B cell (primary cell): ENCODE data around the gene CHIT1. TPM values are rescaled to one million over a fixed set of nuclear protein-coding genes. Genes with fewer than 3 reads are reported as not detected.

ENCODE experiments used
- ATAC-seq: fragments of 200-7000 bp; cut with Tn5 transposase; one replicate; pipeline ENCODE4 v1.10.0; 2021; ENCODE audit warnings: low read depth, mild to moderate bottlenecking, moderate number of reproducible peaks, moderate library complexity
- CTCF ChIA-PET: fragments of 350-600 bp; sonication (Branson Sonifier 250); formaldehyde crosslinking; loops from one replicate; lab custom pipeline; 2021; ENCODE audit warnings: antibody characterized with exemption, inconsistent platforms; lab: Charles Lee
- POLR2A ChIA-PET: fragments of 350-600 bp; sonication (Branson Sonifier 250); formaldehyde crosslinking; loops from one replicate; lab custom pipeline; 2021; ENCODE audit warnings: antibody characterized with exemption; lab: Charles Lee
- DNase-seq: peaks from one replicate; pipeline ENCODE4 v3.0.0; 2013
- H2AFZ ChIP-seq: 2 replicates; pipeline ENCODE4 v1.6.1; 2012; ENCODE audit warnings: mild to moderate bottlenecking, low read depth, low read length; ENCODE audit not compliant: insufficient read depth, poor library complexity, severe bottlenecking
- H3K27ac ChIP-seq, 2 donors: 1 replicate in 1 of 2; 2 replicates in 1 of 2; pipeline ENCODE4 v1.5.1; 2012 to 2013; ENCODE audit warnings: low read length in 2 of 2, mild to moderate bottlenecking in 2 of 2, moderate library complexity in 1 of 2
- H3K27me3 ChIP-seq, 4 experiments: fragments of 200-600 bp in 1 of 4; sonication (generic) in 1 of 4; replicated peaks in 1 of 4; 1 replicate in 2 of 4; 2 replicates in 2 of 4; pipeline versions ENCODE4 v1.6.1 to v1.7.0; 2013 to 2016; ENCODE audit warnings: low read length in 3 of 4, mild to moderate bottlenecking in 2 of 4, mixed read lengths in 1 of 4, moderate library complexity in 1 of 4; ENCODE audit not compliant: insufficient read depth in 4 of 4, control insufficient read depth in 3 of 4; ENCODE audit errors: control extremely low read depth in 1 of 4
- H3K36me3 ChIP-seq, 2 experiments: replicated peaks in 1 of 2; 1 replicate in 1 of 2; 2 replicates in 1 of 2; pipeline versions ENCODE4 v1.6.1 to v1.7.1; 2013; ENCODE audit warnings: low read length in 1 of 2; ENCODE audit not compliant: insufficient read depth in 2 of 2, control insufficient read depth in 1 of 2; ENCODE audit errors: control extremely low read depth in 1 of 2, extremely low read depth in 1 of 2
- H3K4me1 ChIP-seq, 2 donors: fragments of 200-600 bp in 1 of 2; sonication (generic) in 1 of 2; 1 replicate in 1 of 2; 2 replicates in 1 of 2; pipeline versions ENCODE4 v1.5.1 to v1.6.1; 2013 to 2017; ENCODE audit warnings: low read length in 2 of 2; ENCODE audit not compliant: control insufficient read depth in 2 of 2, insufficient read depth in 2 of 2
- H3K4me2 ChIP-seq: replicated peaks from 2 replicates; pipeline ENCODE3; 2012; ENCODE audit warnings: mild to moderate bottlenecking, low read depth, low read length; ENCODE audit not compliant: poor library complexity, severe bottlenecking
- H3K4me3 ChIP-seq, 5 experiments: fragments of 200-600 bp in 1 of 5; sonication (generic) in 1 of 5; 1 replicate in 3 of 5; 2 replicates in 2 of 5; pipeline versions ENCODE4 v1.5.1 to v1.7.0; 2011 to 2016; ENCODE audit warnings: low read length in 4 of 5, mild to moderate bottlenecking in 4 of 5, low read depth in 2 of 5, control low read depth in 1 of 5, moderate library complexity in 1 of 5; ENCODE audit not compliant: insufficient read depth in 1 of 5; ENCODE audit errors: control extremely low read depth in 1 of 5, extremely low read depth in 1 of 5
- H3K79me2 ChIP-seq: fragments of 200-600 bp; sonication (generic); one replicate; pipeline ENCODE4 v1.6.0; 2016; ENCODE audit warnings: low read length; ENCODE audit not compliant: control insufficient read depth, insufficient read depth
- H3K9ac ChIP-seq: fragments of 200-600 bp; sonication (generic); 2 replicates; pipeline ENCODE4 v1.6.1; 2017; ENCODE audit warnings: mild to moderate bottlenecking, low read length, moderate library complexity
- H3K9me3 ChIP-seq, 3 donors: one replicate each; pipeline versions ENCODE4 v1.6.1 to v1.7.1; 2013; ENCODE audit warnings: low read length in 2 of 3; ENCODE audit not compliant: control insufficient read depth in 2 of 3, insufficient read depth in 1 of 3; ENCODE audit errors: control extremely low read depth in 1 of 3
- H4K20me1 ChIP-seq: 2 replicates; pipeline ENCODE4 v1.6.0; 2012; ENCODE audit warnings: mild to moderate bottlenecking, low read length; ENCODE audit not compliant: insufficient read depth, control insufficient read depth, poor library complexity, severe bottlenecking
- H3K27ac Mint-ChIP-seq: one replicate; pipeline ENCODE4 v1.8.0; 2021; ENCODE audit warnings: mixed read lengths
- H3K27me3 Mint-ChIP-seq: one replicate; pipeline ENCODE4 v1.8.0; 2021; ENCODE audit warnings: mixed read lengths
- H3K4me1 Mint-ChIP-seq: one replicate; pipeline ENCODE4 v1.8.0; 2021; ENCODE audit warnings: mixed read lengths
- H3K4me3 Mint-ChIP-seq: one replicate; pipeline ENCODE4 v1.8.0; 2021; ENCODE audit warnings: mixed read lengths
- H3K9me3 Mint-ChIP-seq: one replicate; pipeline ENCODE4 v1.8.0; 2022; ENCODE audit warnings: mixed read lengths; ENCODE audit not compliant: insufficient read depth
- EZH2 ChIP-seq: IDR thresholded peaks from 2 replicates; pipeline ENCODE4 v1.6.1; 2012; ENCODE audit warnings: borderline replicate concordance, low read depth, mild to moderate bottlenecking, moderate library complexity, low read length; ENCODE audit not compliant: insufficient read depth, poor library complexity, severe bottlenecking
- WGBS: methylation state at CpG from one replicate; pipeline ENCODE4 v1.1.5; 2013; ENCODE audit warnings: missing lambda C conversion rate; ENCODE audit not compliant: insufficient coverage; 5-methylcytosine and 5-hydroxymethylcytosine counted together
- intact Hi-C: fragments of 100-400 bp; cut with micrococcal nuclease; formaldehyde crosslinking; loops from one replicate; pipeline ENCODE4 v1.10.0; 2022
- polyA plus RNA-seq: library from polyadenylated mRNA; depleted of rRNA; stranded (reverse); fragments of >200 nt; gene quantifications from 2 replicates; pipeline ENCODE4 v1.2.3, GENCODE V29; 2012
- total RNA-seq, 2 donors: library from RNA; stranded (reverse); fragments of 120-200 nt in 1 of 2; gene quantifications; 1 replicate in 1 of 2; 2 replicates in 1 of 2; pipeline versions ENCODE4 v1.2.3 to v1.2.4, GENCODE V29; 2013 to 2022
- TF ChIP-seq, protein P1 (sequence below): fragments of 200-600 bp; IDR thresholded peaks from one replicate; pipeline ENCODE4 v1.8.0; 2022; ENCODE audit warnings: antibody characterized with exemption, mild to moderate bottlenecking

Gene CHIT1
- total and polyA plus RNA-seq, 2 donors (not counting 1 experiment from before 2014, with no cell fraction given), result 2.0 to 8.2 TPM

- no peaks in the 10 kb centered on the region for H3K36me3 ChIP-seq
- no peaks in the 10 kb centered on the region for H3K9me3 ChIP-seq
- no peak overlapping the region for H3K27ac ChIP-seq
Measured at GRCh38 chr1:203180611-203181330, 48.7 kb downstream of the CHIT1 start.

DNA sequence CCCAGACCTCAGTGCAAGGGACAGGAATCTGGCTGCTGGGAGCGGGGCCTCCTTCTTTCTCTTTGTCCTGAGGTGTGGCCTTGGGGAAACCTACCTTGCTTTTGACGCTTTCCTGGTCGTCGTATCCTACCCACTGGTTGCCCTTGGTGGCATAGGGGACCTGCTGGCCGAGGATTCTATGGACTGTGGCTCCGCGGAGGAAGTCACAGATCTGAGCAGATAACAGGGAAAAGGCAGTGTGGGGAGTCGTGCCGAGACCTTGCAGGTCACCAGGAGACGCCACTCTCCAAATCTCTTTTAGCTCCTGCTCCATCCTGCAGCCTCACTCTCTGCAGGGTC, 49.8 kb downstream of the CHIT1 start:
- POLR2A ChIA-PET, result no interaction called here
- Histone ChIP-seq H3K4me1 (peaks cover 0 to 8% of the 10 kb centered on the region in 2 donors), H3K9me3 (no peaks in the 10 kb centered on the region), H3K36me3 (no peaks in the 10 kb centered on the region), H3K27me3 (peaks cover 0 to 7% (median 0%) of the 10 kb centered on the region in 4 experiments), H3K9ac (no peak overlapping the region), H3K4me2 (no peak overlapping the region), H3K4me3 (no peak overlapping the region), H3K27ac (no peak overlapping the region), H3K79me2 (no peaks in the 10 kb centered on the region), H4K20me1 (no peaks in the 10 kb centered on the region), H2AFZ (no peak overlapping the region)
- peaks cover 1% of the 10 kb centered on the region for H3K4me1 Mint-ChIP-seq
- peaks cover 6% of the 10 kb centered on the region for H3K27me3 Mint-ChIP-seq
- H3K27ac Mint-ChIP-seq, result no peak overlapping the region
- no peak overlapping the region for H3K4me3 Mint-ChIP-seq
- TF ChIP-seq, protein P1, sequence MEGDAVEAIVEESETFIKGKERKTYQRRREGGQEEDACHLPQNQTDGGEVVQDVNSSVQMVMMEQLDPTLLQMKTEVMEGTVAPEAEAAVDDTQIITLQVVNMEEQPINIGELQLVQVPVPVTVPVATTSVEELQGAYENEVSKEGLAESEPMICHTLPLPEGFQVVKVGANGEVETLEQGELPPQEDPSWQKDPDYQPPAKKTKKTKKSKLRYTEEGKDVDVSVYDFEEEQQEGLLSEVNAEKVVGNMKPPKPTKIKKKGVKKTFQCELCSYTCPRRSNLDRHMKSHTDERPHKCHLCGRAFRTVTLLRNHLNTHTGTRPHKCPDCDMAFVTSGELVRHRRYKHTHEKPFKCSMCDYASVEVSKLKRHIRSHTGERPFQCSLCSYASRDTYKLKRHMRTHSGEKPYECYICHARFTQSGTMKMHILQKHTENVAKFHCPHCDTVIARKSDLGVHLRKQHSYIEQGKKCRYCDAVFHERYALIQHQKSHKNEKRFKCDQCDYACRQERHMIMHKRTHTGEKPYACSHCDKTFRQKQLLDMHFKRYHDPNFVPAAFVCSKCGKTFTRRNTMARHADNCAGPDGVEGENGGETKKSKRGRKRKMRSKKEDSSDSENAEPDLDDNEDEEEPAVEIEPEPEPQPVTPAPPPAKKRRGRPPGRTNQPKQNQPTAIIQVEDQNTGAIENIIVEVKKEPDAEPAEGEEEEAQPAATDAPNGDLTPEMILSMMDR, result no peak
- no peak for TF ChIP-seq EZH2
- CTCF ChIA-PET, result no interaction called here
- intact Hi-C loops, result no loop called here
- WGBS, result 95% methylated on average over 10 of the region's 10 CpGs
- ATAC-seq (no peak), DNase-seq (no peak)
- no peaks in the 10 kb centered on the region for H3K9me3 Mint-ChIP-seq

More at GRCh38 chr1:203180611-203181330, 48.7 kb downstream of the CHIT1 start:
- Histone ChIP-seq H3K4me1 (peaks cover 0 to 5% of the 10 kb centered on the region in 2 donors), H3K9ac (no peak overlapping the region), H3K27me3 (peaks cover 0 to 8% (median 0%) of the 10 kb centered on the region in 4 experiments), H2AFZ (no peak overlapping the region), H4K20me1 (no peaks in the 10 kb centered on the region), H3K4me3 (no peak overlapping the region), H3K79me2 (no peaks in the 10 kb centered on the region), H3K4me2 (no peak overlapping the region)
- H3K4me3 Mint-ChIP-seq, result no peak overlapping the region
- WGBS, result 83% methylated on average over 8 of the region's 11 CpGs
- intact Hi-C loops, result no loop called here
- POLR2A ChIA-PET, result no interaction called here
- H3K9me3 Mint-ChIP-seq, result no peaks in the 10 kb centered on the region
- no peak for DNase-seq
- H3K27ac Mint-ChIP-seq, result no peak overlapping the region
- ATAC-seq, result no peak
- peaks cover 7% of the 10 kb centered on the region for H3K27me3 Mint-ChIP-seq
- H3K4me1 Mint-ChIP-seq, result no peaks in the 10 kb centered on the region
- TF ChIP-seq EZH2, result no peak
- TF ChIP-seq, protein P1, result no peak
- CTCF ChIA-PET, result no interaction called here
